ENCODE data around the gene ZC3H14. TPM values are rescaled to one million over a fixed set of nuclear protein-coding genes. Genes with fewer than 3 reads are reported as not detected.

The ZC3H14 gene
- total and polyA plus RNA-seq, 9 of the 15 experiments (the other 6 are each of a cell fraction or from before 2014, with no cell fraction given): 21.1 to 109 (median 45.3) TPM

DNA sequence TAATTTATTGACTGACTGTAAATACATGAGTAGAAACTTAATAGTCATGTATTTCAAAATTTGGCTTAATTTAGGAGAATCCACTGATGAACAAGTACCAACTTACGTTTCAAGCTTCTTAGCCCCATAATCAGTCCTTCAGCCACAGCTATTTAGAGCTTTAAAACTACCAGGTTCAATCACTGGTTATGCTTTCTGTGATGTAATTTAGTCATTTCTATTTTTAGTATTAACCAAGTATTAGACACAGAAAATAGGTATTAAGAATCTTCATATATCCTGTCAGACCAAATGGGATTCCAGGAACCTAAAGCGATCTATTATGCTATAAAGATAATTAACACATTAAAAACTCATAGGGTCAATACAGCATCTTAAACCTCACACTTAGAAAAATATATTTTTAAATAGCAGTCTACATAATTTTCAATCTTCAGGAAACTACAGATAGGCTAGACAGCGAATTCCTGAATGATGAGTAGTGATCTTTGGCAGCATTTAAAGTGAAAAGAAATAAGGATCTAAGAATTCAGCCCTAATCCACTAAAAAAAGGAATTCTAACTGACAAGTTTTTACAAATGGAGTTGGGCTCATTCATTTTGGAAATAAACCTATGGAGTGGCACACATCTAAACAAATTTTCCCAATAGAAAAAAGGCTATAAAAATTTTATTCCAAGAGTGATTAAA lies 51.5 kb downstream of the ZC3H14 start:
- no peak overlapping the region for H3K9ac ChIP-seq (ENCODE audit: insufficient read depth in 1 of 2, low read depth in 2 of 2, low read length in 2 of 2)
- TF ChIP-seq ZNF431 (CRISPR knock-in tag; IDR thresholded peaks at IDR 0.05) (no peak), ZNF140 (CRISPR knock-in tag; IDR thresholded peaks at IDR 0.05) (no peak), TFAM (CRISPR knock-in tag; conservative IDR thresholded peaks at IDR 0.05) (no peak), RBM39 (optimal IDR thresholded peaks at IDR 0.05; ENCODE audit: low read depth, low read length) (no peak), RAD51 (IDR thresholded peaks at IDR 0.05; ENCODE audit: borderline replicate concordance, low read depth) (no peak), ZNF696 (CRISPR knock-in tag; conservative IDR thresholded peaks at IDR 0.05) (no peak), PPARD (CRISPR knock-in tag; IDR thresholded peaks at IDR 0.05) (no peak), KAT7 (CRISPR knock-in tag; IDR thresholded peaks at IDR 0.05; ENCODE audit: borderline replicate concordance) (no peak), ZBTB17 (CRISPR knock-in tag; IDR thresholded peaks at IDR 0.05) (no peak), ERF (CRISPR knock-in tag; IDR thresholded peaks at IDR 0.05) (no peak)
- TF ChIP-seq, protein P1, sequence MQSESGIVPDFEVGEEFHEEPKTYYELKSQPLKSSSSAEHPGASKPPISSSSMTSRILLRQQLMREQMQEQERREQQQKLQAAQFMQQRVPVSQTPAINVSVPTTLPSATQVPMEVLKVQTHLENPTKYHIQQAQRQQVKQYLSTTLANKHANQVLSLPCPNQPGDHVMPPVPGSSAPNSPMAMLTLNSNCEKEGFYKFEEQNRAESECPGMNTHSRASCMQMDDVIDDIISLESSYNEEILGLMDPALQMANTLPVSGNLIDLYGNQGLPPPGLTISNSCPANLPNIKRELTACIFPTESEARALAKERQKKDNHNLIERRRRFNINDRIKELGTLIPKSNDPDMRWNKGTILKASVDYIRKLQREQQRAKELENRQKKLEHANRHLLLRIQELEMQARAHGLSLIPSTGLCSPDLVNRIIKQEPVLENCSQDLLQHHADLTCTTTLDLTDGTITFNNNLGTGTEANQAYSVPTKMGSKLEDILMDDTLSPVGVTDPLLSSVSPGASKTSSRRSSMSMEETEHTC (IDR thresholded peaks at IDR 0.05): no peak
- TF ChIP-seq, protein P2, sequence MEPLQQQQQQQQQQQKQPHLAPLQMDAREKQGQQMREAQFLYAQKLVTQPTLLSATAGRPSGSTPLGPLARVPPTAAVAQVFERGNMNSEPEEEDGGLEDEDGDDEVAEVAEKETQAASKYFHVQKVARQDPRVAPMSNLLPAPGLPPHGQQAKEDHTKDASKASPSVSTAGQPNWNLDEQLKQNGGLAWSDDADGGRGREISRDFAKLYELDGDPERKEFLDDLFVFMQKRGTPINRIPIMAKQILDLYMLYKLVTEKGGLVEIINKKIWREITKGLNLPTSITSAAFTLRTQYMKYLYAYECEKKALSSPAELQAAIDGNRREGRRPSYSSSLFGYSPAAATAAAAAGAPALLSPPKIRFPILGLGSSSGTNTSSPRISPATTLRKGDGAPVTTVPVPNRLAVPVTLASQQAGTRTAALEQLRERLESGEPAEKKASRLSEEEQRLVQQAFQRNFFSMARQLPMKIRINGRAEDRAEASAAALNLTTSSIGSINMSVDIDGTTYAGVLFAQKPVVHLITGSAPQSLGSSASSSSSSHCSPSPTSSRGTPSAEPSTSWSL (CRISPR knock-in tag; IDR thresholded peaks at IDR 0.05; ENCODE audit: borderline replicate concordance): no peak
- TF ChIP-seq, protein P3, sequence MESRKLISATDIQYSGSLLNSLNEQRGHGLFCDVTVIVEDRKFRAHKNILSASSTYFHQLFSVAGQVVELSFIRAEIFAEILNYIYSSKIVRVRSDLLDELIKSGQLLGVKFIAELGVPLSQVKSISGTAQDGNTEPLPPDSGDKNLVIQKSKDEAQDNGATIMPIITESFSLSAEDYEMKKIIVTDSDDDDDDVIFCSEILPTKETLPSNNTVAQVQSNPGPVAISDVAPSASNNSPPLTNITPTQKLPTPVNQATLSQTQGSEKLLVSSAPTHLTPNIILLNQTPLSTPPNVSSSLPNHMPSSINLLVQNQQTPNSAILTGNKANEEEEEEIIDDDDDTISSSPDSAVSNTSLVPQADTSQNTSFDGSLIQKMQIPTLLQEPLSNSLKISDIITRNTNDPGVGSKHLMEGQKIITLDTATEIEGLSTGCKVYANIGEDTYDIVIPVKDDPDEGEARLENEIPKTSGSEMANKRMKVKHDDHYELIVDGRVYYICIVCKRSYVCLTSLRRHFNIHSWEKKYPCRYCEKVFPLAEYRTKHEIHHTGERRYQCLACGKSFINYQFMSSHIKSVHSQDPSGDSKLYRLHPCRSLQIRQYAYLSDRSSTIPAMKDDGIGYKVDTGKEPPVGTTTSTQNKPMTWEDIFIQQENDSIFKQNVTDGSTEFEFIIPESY (CRISPR knock-in tag; IDR thresholded peaks at IDR 0.05): no peak
- TF ChIP-seq, protein P4, sequence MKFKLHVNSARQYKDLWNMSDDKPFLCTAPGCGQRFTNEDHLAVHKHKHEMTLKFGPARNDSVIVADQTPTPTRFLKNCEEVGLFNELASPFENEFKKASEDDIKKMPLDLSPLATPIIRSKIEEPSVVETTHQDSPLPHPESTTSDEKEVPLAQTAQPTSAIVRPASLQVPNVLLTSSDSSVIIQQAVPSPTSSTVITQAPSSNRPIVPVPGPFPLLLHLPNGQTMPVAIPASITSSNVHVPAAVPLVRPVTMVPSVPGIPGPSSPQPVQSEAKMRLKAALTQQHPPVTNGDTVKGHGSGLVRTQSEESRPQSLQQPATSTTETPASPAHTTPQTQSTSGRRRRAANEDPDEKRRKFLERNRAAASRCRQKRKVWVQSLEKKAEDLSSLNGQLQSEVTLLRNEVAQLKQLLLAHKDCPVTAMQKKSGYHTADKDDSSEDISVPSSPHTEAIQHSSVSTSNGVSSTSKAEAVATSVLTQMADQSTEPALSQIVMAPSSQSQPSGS (CRISPR knock-in tag; IDR thresholded peaks at IDR 0.05): no peak
- no peaks in the 10 kb centered on the region for H3K4me1 ChIP-seq (replicated peaks in 1 of 2; ENCODE audit: control insufficient read depth in 2 of 2, insufficient read depth in 2 of 2, low read length in 2 of 2)
- intact Hi-C loops (cut with micrococcal nuclease): no loop called here
- H3K36me3 ChIP-seq (ENCODE audit: control insufficient read depth, insufficient read depth, low read length): peaks cover 47% of the 10 kb centered on the region
- no TSS peak for BruUV-seq (replicated peaks)
- 93% methylated on average over 2 of the region's 3 CpGs for WGBS (ENCODE audit: insufficient coverage, low coverage, missing lambda C conversion rate)
- no peak for DNase-seq (ENCODE audit: extremely low read depth in 1 of 4, low spot score in 3 of 4)
- no peak for ATAC-seq
- ChIA-PET POLR2A (interaction anchor here (0.9 kb wide), 1 partner anchor 9 kb away, joined by 3 read pairs; no protein-coding TSS in a partner anchor), CTCF (ENCODE audit: low intra/inter-chr PET ratio) (interaction anchor here (0.5 kb wide), 1 partner anchor 57 kb away, joined by 3 read pairs; no protein-coding TSS in a partner anchor)
- H3K79me2 ChIP-seq (ENCODE audit: control insufficient read depth, insufficient read depth, low read length): no peaks in the 10 kb centered on the region
- in situ Hi-C loops (cut with MboI): no loop called here
- no peak overlapping the region for H2AFZ ChIP-seq (ENCODE audit: low read depth, low read length)
- no peaks in the 10 kb centered on the region for H3K9me3 ChIP-seq (replicated peaks; ENCODE audit: control insufficient read depth, insufficient read depth, low read depth, low read length)
- H4K20me1 ChIP-seq (replicated peaks; ENCODE audit: control insufficient read depth, insufficient read depth, low read length): no peaks in the 10 kb centered on the region
- FAIRE-seq: no peak
- H3K27me3 ChIP-seq (ENCODE audit: control insufficient read depth in 2 of 2, insufficient read depth in 2 of 2, low read length in 2 of 2): no peaks in the 10 kb centered on the region
- H3K4me2 ChIP-seq (ENCODE audit: insufficient read depth, low read length): no peak overlapping the region
- H3K9me1 ChIP-seq (ENCODE audit: control insufficient read depth, insufficient read depth, low read length): no peaks in the 10 kb centered on the region
- no peak overlapping the region for H3K27ac ChIP-seq (ENCODE audit: extremely low read depth, low read depth, low read length)
- no peak overlapping the region for H3K4me3 ChIP-seq

Measured in K562 (cell line).